Body of pancreas (tissue), 4 donors: ENCODE measurements around the gene PSPN.
"Not testable (repeated sequence)": the region's sequence is repeated elsewhere in the genome, so short reads cannot be mapped to it uniquely, and the experiment has no call there.

ENCODE experiments used
- CTCF ChIP-seq, 7 experiments: fragments of 450-650 bp in 4 of 7; fragments of 200-600 bp in 3 of 7; sonication (generic) in 3 of 7; IDR thresholded peaks; one replicate each; pipeline ENCODE4 v1.5.1; 2016 to 2019; ENCODE audit warnings: antibody characterized with exemption in 7 of 7
- POLR2A ChIP-seq, 3 donors: fragments of 450-650 bp; IDR thresholded peaks; one replicate each; pipeline ENCODE4 v1.6.1; 2016; ENCODE audit warnings: antibody characterized with exemption in 3 of 3, mild to moderate bottlenecking in 2 of 3

DNA sequence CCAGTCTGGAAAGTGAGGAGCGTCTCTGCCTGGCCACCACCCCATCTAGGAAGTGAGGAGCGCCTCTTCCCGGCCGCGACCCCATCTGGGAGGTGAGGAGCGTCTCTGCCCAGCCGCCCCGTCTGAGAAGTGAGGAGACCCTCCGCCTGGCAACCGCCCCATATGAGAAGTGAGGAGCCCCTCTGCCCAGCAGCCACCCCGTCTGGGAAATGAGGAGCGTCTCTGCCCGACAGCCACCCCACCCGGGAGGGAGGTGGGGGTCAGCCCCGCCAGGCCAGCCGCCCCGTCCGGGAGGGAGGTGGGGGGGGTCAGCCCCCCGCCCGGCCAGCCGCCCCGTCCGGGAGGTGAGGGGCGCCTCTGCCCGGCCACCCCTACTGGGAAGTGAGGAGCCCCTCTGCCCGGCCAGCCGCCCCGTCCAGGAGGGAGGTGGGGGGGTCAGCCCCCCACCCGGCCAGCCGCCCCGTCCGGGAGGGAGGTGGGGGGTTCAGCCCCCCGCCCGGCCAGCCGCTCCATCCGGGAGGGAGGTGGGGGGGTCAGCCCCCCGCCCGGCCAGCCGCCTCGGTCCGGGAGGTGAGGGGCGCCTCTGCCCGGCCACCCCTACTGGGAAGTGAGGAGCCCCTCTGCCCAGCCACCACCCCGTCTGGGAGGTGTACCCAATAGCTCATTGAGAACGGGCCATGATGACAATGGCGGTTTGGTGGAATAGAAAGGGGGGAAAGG, 20.3 kb downstream of the PSPN start:
- TF ChIP-seq CTCF, POLR2A (IDR thresholded peaks at IDR 0.05): not testable (repeated sequence)
